Lung (tissue), 12 donors: ENCODE results near the gene FLNA. TPM values are rescaled to one million over a fixed set of nuclear protein-coding genes. Genes with fewer than 3 reads are reported as not detected.

Source experiments
- ATAC-seq: fragments of 200-7000 bp; cut with Tn5 transposase; one replicate; pipeline ENCODE4 v1.9.1; 2020; ENCODE audit warnings: moderate number of reproducible peaks; ENCODE audit not compliant: insufficient read depth, low FRiP score
- DNase-seq, 3 donors: peaks; one replicate each; pipeline ENCODE4 v3.0.0-alpha.2; 2013 to 2017
- H3K27ac ChIP-seq, 2 donors: one replicate each; pipeline ENCODE4 v1.5.1; 2013; ENCODE audit warnings: mild to moderate bottlenecking in 2 of 2, moderate library complexity in 2 of 2, control low read depth in 1 of 2, inconsistent platforms in 1 of 2, low read depth in 1 of 2, low read length in 1 of 2
- H3K27me3 ChIP-seq, 3 donors: one replicate each; pipeline ENCODE4 v1.5.1; 2013; ENCODE audit warnings: low read length in 2 of 3; ENCODE audit not compliant: control insufficient read depth in 3 of 3, insufficient read depth in 3 of 3
- H3K36me3 ChIP-seq, 4 donors: one replicate each; pipeline ENCODE4 v1.5.1; 2013; ENCODE audit warnings: low read length in 4 of 4, mild to moderate bottlenecking in 1 of 4, moderate library complexity in 1 of 4; ENCODE audit not compliant: control insufficient read depth in 4 of 4, insufficient read depth in 4 of 4
- H3K4me1 ChIP-seq, 5 donors: one replicate each; pipeline ENCODE4 v1.5.1; 2013; ENCODE audit warnings: low read length in 5 of 5, mild to moderate bottlenecking in 2 of 5, moderate library complexity in 1 of 5; ENCODE audit not compliant: control insufficient read depth in 5 of 5, insufficient read depth in 5 of 5
- H3K4me3 ChIP-seq: one replicate; pipeline ENCODE4 v1.5.1; 2013; ENCODE audit warnings: mild to moderate bottlenecking, control low read depth, moderate library complexity
- H3K9ac ChIP-seq, 2 donors: one replicate each; pipeline ENCODE4 v1.5.1; 2013; ENCODE audit warnings: low read length in 2 of 2, control low read depth in 1 of 2; ENCODE audit not compliant: insufficient read depth in 1 of 2
- H3K9me3 ChIP-seq, 4 donors: one replicate each; pipeline ENCODE4 v1.5.1; 2013; ENCODE audit warnings: low read length in 3 of 4, mild to moderate bottlenecking in 1 of 4, moderate library complexity in 1 of 4; ENCODE audit not compliant: control insufficient read depth in 4 of 4, insufficient read depth in 3 of 4
- WGBS, 2 donors: extraction: QIAGEN DNeasy Blood & Tissue Kit; methylation state at CpG; one replicate each; pipeline ENCODE4 v1.1.7; 2013; 5-methylcytosine and 5-hydroxymethylcytosine counted together
- polyA plus RNA-seq, 2 donors: library from polyadenylated mRNA; stranded (reverse); fragments of 200-250 nt; gene quantifications; one replicate each; pipeline ENCODE4 v1.2.1, GENCODE V29; 2013
- total RNA-seq, 2 donors: library from RNA; depleted of rRNA in 1 of 2; stranded (reverse); fragments of >200 nt in 1 of 2; gene quantifications; one replicate each; pipeline ENCODE4 v1.2.1, GENCODE V29; 2014 to 2021
- TF ChIP-seq, protein P1 (sequence below): IDR thresholded peaks from 2 replicates; pipeline ENCODE4 v1.5.1; 2012; ENCODE audit warnings: mild to moderate bottlenecking; ENCODE audit errors: control extremely low read depth, extremely low read depth
- donor health status: control.
- donor health status: control.
- donor health status: Bipolar disorder and iron deficiency.
- donor health status: healthy.
- donor health status: DM: yes; HTN: yes; CAD: no.

FLNA gene
- total and polyA plus RNA-seq, 4 donors: 602 to 1,802 (median 714) TPM

- ATAC-seq: no peak
Observed at GRCh38 chrX:154384284-154384892, 10.0 kb upstream of the FLNA start.

GRCh38 chrX:154383359-154384283 lies 9.2 kb upstream of the FLNA start:
- Histone ChIP-seq H3K27ac (no peak overlapping the region), H3K27me3 (no peaks in the 10 kb centered on the region), H3K4me3 (no peak overlapping the region), H3K36me3 (peaks cover 0 to 6% (median under 1%) of the 10 kb centered on the region in 4 donors), H3K9ac (no peak overlapping the region), H3K4me1 (peaks cover 0 to 5% (median 3%) of the 10 kb centered on the region in 5 donors), H3K9me3 (peaks cover 0 to 4% (median 0%) of the 10 kb centered on the region in 4 donors)
- TF ChIP-seq, protein P1, sequence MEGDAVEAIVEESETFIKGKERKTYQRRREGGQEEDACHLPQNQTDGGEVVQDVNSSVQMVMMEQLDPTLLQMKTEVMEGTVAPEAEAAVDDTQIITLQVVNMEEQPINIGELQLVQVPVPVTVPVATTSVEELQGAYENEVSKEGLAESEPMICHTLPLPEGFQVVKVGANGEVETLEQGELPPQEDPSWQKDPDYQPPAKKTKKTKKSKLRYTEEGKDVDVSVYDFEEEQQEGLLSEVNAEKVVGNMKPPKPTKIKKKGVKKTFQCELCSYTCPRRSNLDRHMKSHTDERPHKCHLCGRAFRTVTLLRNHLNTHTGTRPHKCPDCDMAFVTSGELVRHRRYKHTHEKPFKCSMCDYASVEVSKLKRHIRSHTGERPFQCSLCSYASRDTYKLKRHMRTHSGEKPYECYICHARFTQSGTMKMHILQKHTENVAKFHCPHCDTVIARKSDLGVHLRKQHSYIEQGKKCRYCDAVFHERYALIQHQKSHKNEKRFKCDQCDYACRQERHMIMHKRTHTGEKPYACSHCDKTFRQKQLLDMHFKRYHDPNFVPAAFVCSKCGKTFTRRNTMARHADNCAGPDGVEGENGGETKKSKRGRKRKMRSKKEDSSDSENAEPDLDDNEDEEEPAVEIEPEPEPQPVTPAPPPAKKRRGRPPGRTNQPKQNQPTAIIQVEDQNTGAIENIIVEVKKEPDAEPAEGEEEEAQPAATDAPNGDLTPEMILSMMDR: no peak
- ATAC-seq (no peak), DNase-seq (peak in 1 of 3 donors; percentile 12)
- WGBS, 2 donors: 65 to 69% methylated on average over 8 to 14 of the region's 14 CpGs

More at GRCh38 chrX:154384284-154384892, 10.0 kb upstream of the FLNA start:
- H3K9ac ChIP-seq: no peak overlapping the region
- no peaks in the 10 kb centered on the region for H3K9me3 ChIP-seq
- WGBS, 2 donors: 61 to 69% methylated on average over 6 to 8 of the region's 8 CpGs
- no peak overlapping the region for H3K4me3 ChIP-seq
- H3K27ac ChIP-seq: no peak overlapping the region
- peaks cover 0 to 6% (median under 1%) of the 10 kb centered on the region in 4 donors for H3K36me3 ChIP-seq
- TF ChIP-seq, protein P1: no peak
- peak in 2 of 3 donors; percentile 25 to 39 for DNase-seq
- H3K27me3 ChIP-seq: no peaks in the 10 kb centered on the region
- H3K4me1 ChIP-seq: peaks cover 0 to 5% (median 3%) of the 10 kb centered on the region in 5 donors

DNA sequence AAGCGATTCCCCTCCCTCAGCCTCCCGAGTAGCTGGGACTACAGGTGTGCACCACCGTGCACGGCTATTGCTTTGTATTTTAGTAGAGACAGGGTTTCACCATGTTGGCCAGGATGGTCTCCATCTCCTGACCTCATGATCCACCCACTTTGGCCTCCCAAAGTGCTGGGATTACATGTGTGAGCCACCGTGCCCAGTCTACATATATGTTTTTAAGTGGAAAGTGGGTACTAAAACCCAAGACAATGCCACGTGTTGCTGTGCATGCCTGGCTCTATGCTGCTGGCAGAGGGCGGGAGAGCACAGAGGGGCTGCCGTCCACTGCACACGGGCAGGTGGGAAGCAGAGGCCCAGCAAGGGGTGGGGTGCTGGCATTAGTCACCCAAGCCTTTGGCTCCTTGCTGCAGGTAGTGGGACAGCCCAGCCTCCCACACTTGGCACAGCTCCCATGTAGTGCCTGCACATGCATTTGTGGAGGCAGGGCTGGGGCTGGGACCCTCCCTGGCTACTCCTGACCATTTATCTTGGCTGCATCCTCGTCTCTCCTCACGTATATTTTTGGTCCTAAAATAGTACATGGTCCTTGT lies 8.1 kb upstream of the FLNA start:
- WGBS, 2 donors: 78 to 84% methylated on average over 11 of the region's 11 CpGs
- TF ChIP-seq, protein P1: no peak
- Histone ChIP-seq H3K4me3 (no peak overlapping the region), H3K9ac (no peak overlapping the region), H3K4me1 (peaks cover 0 to 7% (median 3%) of the 10 kb centered on the region in 5 donors), H3K27ac (peak overlapping the region in 1 of 2 donors; percentile 47), H3K27me3 (no peaks in the 10 kb centered on the region), H3K9me3 (peaks cover 0 to 4% (median 0%) of the 10 kb centered on the region in 4 donors), H3K36me3 (peaks cover 0 to 6% (median under 1%) of the 10 kb centered on the region in 4 donors)
- ATAC-seq: no peak
- no peak for DNase-seq
